ENCODE measurements around the gene NFKB1.

NFKB1 gene

DNA sequence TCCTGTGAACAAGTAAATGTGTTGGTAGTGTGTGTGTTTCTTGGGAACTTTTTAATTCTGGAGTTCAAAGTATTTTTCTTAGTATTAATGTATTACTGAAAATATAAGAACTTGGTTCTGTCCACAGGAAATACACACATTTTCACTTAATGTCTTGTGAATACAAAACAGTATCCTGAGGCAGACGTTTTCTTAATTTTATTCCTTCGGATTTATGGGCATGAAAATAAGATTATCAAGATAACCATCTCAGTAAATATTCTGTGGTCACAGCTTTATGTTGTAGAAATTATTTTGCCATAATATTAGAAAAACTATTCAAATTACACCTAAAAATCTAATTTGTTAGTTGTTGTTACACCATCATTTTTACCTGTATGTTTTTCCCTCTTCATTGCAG, 29.8 kb downstream of the NFKB1 start:
- no peak for DNase-seq (ENCODE audit: low spot score)

DNA sequence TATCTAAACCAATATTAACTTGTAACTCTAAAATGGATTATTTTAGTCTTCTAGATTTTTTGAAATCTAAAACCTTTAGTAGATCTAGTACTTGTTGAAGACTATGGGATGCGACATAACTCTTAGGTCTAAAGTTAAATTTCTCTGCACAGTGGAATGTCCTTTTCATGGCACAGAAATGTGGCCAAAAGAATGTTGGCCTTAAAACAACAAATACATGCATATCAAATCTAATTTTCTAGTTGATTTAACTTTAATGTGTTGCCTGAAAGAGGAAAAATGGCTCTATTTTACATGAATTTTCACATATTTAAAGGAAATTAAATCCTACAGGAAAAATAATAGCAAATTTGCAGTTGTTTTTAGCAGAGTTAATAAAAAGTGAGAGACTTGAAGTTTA, 30.3 kb downstream of the NFKB1 start:
- no peak for DNase-seq (ENCODE audit: low spot score)

DNA sequence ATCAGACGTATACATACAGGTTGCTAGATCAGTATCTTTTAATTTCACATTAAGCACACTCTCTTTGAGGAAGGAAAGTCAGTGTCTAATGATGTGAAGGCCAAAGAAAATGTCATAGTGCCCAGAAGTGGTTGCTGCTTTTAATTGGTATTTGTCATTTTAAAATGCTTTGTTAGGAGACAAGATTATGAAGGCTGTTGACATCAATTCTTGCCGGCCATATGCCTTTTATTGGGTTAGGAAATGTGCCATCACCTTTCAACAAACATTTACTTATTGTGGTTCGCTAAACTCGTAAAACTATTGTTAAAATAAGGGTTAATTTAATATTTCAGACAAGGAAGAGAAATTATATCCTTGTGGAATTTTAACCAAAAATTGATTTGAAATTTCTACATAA, 32.2 kb downstream of the NFKB1 start:
- no peak for DNase-seq (ENCODE audit: low spot score)

DNA sequence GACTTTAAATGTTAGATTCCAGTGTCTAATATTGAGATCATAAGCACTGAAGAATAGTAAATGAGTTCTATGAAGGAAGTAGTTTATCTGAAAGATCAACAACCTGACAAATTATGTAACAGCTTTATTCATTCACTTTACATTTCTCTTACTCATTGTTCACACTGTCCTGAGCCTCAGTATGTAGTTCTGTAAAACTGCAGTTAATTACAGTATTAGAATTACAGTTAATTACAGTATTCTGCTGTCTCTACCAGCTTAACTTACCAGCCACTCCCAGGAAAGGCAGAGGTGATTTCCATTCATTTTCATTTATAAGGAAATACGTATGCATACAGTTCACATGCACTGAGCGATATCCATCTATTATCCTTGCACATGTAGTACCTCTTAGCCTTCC, 32.7 kb downstream of the NFKB1 start:
- DNase-seq (ENCODE audit: low spot score) = no peak

DNA sequence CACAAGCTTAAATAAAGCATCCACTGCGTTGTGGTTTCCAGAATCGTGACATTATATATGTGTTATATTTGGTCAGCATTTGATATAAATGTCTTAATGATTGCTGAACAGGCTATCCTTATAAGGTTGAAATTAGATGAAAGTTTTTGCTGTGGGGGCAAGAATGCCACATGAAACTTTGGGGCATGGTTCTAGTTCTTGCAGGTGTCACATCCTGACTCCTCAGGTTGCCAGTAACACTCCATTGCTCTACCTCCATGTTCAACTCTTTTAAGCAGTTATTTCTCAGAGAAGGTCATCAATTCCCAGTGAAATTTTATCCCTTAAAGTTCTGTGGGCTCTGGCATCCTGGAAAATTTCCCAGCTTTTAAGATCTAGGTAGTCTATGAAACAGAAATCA, 33.7 kb downstream of the NFKB1 start:
- DNase-seq (ENCODE audit: low spot score) = no peak

DNA sequence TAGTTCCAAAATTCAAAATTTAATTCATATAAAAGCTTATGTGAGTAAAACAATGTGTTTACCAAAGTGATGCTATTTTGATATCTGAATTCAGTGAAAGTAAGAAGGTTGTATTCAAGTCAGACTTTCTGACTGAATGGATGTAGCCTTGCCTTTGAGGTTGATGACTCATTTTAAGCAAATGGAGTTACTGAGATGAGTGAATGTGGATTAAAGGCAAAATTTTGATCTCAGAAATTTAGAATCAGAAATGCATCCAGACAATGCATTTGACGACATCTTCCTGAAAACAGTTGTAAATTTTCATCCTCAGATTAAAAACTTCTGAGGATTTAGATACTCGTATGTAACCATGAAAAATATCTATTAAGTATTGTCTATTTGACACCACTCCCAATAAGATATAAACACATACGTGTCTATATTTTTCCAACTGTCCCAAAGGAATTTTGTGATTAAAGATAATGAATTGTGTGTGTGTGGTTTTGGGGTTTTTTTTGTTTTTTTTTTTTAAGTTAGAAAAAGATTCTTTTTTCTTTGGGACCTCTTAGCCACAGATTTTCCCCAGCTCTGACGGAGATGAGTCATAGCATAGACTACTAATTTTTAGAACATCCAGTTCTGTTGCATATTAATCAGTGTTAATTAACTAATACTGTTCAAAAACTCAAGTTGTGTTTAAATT, 34.4 kb downstream of the NFKB1 start:
- no peak for DNase-seq (ENCODE audit: low spot score)

DNA sequence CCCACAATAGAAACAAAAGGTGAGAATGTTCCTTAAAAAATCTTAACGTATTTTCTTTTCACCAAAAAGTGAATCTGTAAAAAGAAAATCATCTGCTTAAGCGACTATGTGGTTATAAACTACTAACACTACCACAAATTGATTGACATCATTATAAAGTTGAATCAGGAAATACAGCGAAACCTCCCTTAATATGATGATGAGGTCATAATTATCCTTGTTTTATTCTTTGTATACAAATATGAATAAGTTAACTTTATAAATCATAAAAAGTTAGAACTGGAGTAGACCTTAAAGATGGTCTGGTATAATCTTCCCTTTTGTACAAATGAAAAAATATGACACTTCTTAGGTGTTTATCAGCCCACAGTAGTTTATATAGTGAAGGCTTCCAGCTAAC, 35.6 kb downstream of the NFKB1 start:
- no peak for DNase-seq (ENCODE audit: low spot score)

DNA sequence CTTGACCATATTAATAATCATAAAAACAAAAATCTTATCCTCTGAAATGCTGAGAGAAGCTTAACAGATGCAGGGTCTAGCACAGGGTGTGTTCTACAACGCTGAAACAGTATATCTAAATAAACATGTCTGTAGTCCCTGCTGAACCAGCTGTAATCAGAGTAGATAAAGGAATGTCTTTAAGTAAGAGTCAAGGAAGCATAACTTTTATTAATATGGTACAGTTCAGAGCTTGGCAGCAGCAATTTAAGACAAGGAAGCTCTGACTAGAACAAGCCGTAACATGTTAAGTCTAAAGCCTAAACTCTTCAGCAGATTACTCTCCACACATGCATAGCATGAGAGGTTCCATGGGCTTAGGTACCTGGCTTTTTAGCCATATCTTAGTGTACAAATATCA, 36.1 kb downstream of the NFKB1 start:
- DNase-seq (ENCODE audit: low spot score) = no peak

DNA sequence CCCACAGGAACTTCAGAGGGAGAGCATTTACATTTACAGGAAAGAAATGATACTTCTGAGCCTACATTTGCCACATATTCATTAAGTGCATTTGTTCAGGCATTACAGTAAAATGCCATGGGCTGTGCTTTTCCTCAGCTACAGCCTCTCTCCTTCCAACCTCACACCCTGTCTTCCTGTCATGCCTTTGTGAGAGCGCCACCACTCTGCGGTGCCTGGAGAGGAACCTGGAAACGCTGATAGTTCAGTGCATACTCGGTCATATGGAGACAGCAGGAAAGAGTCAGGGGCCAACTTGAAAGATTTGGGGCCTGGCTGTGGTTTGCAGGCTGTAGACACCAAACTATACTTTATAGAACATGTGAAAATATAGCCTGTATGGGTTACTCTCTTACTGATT, 40.5 kb downstream of the NFKB1 start:
- DNase-seq (ENCODE audit: low spot score) = no peak

DNA sequence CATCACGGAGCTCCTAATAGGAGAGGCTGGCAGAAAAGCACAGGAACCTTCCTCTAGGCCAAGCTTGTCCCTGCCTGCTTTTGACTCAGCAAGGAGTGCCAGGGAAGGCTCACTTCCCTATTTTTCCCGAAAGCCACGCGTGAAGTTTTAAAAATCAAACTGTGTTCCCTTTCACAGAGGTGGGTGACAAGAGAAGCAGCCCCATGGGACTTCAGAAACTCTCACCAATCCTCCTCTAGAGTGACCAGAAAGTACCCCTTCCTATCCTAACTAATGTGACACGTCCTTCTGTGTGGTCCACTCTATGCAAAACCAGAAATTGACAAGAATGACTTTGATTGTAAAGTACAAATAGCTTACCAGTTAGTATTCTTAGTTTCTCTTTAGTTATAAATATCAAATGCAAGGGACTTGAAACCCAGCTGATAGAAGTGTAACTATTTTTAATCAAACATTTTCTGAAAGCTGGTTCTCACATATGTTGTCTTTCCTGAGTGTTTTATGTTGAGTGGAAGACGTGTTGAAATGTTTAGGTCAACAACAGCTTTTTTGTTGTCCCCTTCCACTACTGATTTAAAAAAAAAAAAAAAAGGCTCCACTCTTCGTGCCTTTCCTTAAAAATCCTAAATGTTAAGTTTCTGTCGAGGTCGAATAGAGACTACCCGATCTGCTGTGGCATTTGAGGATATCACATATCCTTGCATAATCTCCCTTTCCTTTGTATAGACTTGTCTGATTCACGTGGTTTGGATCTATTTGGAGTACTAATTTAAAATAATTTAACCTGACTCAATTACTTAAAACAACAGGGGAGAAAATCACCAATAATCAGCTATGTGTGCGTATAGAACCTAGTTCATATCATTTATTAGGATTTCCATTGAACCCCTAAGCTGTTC, 42.1 kb downstream of the NFKB1 start:
- no peak for DNase-seq (ENCODE audit: low spot score)

DNA sequence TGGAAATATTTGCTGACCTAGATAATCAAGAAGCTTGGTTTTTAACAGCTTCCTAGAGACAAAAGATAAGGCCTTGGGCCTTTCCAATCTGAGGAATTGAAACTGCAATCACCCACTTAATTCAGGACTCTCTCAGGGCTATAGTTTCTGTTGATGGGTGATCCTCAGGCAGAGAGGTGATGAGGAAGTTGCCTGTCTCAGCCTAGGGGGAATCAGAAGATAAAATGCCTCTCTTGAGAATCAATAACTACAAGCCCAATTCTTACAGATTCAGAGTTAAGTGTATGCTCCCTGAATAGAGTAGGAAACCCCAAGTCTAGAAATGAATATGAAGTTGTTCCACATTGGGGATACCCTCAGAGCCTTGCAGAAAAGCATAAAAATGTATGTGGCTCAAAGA, 45.5 kb downstream of the NFKB1 start:
- no peak for DNase-seq (ENCODE audit: low spot score)

DNA sequence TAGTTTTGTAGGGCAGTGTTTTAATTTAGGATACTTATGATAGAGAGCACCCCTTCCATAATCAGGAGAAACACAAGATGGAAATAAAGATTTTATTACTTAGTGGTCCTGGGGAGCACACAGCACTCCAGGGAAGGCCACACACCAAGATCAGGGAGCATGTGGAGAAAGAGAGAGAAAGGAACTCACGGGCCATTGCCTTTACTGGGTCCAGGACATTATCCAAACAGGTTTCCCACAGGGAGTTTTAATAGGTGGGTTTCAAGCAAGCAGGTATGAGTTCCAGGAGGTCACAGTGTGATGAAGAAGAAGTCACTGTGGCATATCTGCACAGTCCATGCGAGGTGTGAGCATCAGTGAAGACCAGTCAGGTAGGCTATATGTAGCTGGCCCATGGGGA, 46.8 kb downstream of the NFKB1 start:
- DNase-seq (ENCODE audit: low spot score) = no peak

DNA sequence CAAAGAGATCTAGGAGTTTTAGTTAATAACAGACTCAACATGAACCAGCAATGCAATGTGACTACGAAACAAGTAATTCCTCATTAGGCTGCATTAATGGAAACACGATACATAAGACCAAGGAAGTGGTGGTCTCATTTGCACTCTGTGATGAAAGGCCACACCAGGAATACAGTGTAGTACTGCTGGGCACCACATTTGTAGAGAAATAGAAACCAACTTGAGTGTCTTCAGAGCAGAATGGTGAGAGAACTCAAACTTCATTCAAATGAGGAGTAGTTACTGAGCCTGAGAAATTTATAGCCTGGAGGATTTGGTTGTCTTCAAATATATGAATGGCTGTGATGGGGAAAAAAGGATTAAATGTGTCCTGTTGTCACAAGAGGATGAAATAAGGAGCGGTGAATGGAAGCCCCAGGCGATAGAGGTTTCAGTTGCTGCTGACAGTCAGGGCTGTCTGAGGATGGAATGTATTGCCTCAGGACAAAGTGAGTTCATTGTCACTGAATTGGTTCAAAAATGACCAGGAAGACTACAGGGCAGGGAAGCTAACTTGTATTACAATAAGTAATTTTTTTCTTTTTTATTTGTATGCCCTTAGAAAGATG, 50.9 kb downstream of the NFKB1 start:
- DNase-seq (ENCODE audit: low spot score) = no peak

DNA sequence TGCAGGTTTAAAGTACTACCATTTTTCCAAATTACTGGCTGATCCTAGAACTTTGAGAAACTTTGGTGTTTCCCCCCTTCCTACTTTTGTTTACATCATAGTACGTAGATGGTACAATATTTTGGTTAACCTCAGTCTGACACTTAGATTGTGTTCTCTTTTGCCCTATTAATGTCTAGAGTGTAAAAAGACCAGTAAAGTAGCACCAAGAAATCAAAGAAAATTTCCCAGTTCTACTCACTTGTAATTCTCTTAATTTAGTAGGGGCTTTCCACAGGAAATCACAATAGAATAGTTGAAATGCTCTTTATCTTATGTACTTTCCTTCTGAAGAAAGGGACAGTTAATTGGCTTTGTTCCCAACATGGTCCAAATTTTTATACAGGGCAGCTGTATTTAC, 51.6 kb downstream of the NFKB1 start:
- DNase-seq (ENCODE audit: low spot score) = no peak

DNA sequence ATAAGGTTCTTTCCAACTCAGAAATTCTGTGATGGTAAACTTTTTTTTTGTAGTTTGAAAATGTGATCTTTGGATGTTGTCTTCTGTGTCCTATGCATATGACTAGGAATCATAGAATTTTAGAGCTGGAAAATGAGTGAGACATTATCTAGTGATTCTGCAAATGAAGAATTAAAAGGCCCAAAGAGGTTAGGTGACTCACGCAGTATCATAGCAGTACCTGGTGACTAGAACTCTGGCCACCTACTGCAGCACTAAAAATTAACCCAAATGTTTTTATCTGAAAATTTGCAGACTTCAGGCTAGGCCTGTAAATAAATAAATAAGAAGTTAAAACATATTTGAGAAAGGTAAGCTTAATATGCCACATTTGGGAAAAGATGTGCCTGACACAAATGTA, 52.8 kb downstream of the NFKB1 start:
- DNase-seq (ENCODE audit: low spot score) = no peak

DNA sequence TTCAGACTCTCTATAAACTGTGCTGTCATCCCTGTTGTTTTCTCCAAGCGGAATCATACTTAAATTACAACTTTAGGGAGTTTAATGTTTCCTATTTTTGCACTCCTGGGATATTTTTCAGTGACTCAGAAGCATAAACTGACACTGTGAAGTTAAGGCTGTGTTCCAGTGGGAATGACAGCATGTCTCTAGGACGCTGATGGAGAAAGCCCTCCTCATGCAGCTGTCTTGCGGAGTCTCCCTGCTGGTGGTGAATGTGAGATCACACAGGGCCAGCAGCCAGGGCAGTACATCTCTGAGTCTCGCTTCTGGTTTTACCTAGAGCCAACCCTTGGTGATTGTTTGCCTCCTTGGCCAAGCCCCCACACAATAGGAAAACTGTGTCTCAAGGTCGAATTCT, 53.3 kb downstream of the NFKB1 start:
- DNase-seq (ENCODE audit: low spot score) = no peak

DNA sequence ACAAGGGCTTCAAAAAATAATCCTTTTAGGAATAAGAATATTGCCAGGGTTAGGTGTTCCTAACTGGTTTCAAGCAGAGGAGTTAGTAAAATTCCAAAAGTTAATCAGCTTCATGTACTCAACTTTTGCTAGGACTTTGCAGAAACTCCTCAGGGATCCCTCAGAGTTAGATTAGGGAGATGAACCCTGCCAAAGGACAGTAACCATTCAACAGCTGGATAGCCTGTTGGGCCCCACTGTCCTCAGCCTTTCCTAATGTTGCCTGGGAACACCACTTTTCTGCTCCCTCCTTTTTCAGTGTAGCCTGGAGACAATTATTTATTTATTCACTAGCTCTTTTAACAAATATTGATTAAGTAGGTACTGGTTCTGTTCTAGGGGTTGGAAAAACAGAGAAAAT, 53.8 kb downstream of the NFKB1 start:
- no peak for DNase-seq (ENCODE audit: low spot score)

DNA sequence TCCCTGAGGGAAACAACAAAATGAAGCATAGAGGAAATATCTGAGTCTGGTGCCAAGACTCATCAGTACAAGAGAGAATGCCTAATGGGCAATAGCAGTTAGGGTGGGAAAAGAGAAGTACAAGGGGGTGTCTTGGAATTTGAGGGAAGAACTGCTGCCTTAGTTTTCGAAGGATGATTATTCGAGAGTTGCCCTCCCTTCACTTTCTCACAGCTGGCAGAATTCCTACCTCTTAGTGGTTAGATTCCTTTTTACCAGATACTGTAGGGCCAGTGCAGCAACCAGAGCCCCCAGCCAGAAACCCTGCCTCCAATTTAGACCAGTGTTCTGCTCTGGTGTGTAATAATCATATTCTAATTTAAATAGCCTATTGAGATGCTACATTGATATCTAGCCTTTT, 56.5 kb downstream of the NFKB1 start:
- no peak for DNase-seq (ENCODE audit: low spot score)

DNA sequence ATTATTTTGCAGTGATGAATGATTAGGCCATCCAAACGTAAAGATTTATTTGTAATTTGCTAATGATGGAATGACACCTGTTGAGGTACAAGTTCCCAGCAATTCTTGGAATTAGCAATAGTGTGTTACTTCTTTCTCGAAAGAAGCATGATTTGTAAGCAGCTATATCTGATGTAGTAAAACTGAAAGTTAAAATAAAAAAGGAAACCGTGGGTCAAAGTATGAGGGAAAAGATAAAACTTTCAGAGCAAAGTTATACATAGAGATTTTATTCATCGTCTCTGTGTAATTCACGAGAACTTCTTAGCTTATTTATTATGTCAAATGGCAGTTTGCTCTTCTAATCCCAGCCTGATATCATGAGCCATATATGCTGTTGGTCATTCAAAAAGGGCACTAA, 59.0 kb downstream of the NFKB1 start:
- no peak for DNase-seq (ENCODE audit: low spot score)

DNA sequence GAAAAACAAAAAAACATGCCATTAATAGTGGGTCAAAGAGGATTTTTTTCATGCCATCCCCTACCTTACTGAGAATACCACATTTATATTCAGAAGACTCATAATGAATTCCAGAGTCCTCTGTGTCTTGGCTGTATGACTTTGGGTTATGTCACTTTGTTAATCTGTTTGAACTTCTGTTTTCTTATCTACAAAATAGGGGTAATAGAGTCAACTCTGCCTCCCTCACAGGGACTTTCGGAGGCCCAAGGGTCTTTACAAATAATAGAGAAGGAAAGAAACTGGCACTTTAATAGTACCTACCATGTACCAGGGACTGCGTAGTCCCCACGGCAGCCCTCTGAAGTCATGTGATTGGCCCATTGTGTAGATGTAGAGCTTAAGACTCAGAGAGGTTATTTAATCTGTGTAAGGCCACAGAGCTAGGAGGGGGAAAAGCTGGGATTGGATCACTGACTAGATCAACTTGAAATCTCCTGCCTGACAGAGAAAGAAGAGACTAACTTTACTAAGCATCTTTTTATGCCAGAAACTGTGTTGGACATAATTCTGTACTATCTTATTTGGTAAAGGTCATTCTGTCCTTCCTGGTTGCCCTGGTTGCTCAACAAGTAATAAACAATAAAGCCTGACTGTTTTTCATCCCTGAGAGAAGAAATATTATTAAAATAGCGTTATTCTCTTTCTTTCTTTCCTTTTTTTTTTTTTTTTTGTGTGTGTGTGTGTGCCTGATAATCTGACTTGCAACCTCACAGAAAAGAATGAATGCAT, 59.6 kb downstream of the NFKB1 start:
- no peak for DNase-seq (ENCODE audit: low spot score)

DNA sequence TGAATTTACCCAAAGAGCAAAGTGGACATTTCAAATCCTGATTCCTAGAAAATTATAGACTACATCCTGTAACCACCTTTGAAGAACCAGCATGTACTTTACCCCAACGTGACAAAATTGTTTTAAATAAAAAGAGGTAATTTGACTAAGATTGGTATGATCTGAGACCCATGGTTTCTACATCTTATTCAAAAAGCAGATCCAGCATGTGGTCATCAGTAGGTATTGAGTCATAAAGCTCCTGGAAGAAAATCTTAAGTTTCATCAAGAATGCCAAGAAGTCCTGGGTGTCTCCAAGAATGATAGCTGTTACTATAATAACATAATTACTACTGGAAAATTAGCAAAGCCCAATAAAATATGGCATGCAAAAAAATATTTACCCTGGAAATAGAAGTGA, 61.8 kb downstream of the NFKB1 start:
- no peak for DNase-seq (ENCODE audit: low spot score)

DNA sequence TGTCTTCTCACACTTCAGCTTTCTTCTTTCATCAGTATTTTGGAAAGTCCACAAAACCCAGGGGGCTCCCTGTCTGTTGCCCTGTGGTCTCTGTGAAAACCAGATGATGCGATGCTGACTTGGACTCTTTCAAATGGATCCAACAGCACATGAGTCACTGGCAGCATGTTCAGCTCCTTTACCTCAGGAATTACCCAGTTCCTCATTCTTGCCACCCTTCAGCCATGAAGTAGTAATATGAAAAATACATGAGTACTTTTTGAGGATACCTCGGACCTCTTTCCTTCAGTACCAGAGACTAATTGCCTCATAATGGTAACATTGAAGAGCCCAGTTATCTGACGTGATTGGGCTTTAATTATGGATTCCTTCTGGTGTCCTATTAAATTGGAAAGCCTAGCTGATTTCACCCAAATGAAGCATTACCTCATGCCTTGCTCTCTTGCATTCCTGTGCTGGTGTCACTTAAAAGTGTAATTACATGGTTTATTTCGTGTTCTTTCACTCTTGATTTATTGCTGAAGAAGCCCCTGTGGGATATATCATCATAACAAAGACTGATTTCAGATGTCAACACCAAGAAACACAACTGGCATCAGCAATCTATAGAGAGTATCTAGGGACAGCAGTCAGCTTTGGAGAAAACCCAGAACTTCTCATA, 63.4 kb downstream of the NFKB1 start:
- DNase-seq (ENCODE audit: low spot score) = no peak
